GM18907 (cell line): ENCODE data around the gene TTC23.
"Not testable (repeated sequence)": the region's sequence is repeated elsewhere in the genome, so short reads cannot be mapped to it uniquely, and the experiment has no call there.

Experiments used
- ATAC-seq: cut with Tn5 transposase; IDR thresholded peaks from one replicate; pipeline ENCODE4 v1.9.1; 2021; ENCODE audit warnings: mild to moderate bottlenecking, moderate library complexity; ENCODE audit not compliant: unreplicated experiment

TTC23 gene

GRCh38 chr15:99201408-99202175, 47.8 kb downstream of the TTC23 start:
- ATAC-seq: no peak

- ATAC-seq: no peak
Measured at GRCh38 chr15:99197856-99198255, 51.5 kb downstream of the TTC23 start.

- ATAC-seq: not testable (repeated sequence)
Measured at GRCh38 chr15:99192181-99192580, 57.2 kb downstream of the TTC23 start.

GRCh38 chr15:99187936-99188335, 61.4 kb downstream of the TTC23 start:
- no peak for ATAC-seq

GRCh38 chr15:99185414-99186130, 63.8 kb downstream of the TTC23 start:
- no peak for ATAC-seq

- no peak for ATAC-seq
Measured at GRCh38 chr15:99182791-99183190, 66.6 kb downstream of the TTC23 start.

- ATAC-seq: no peak
Measured at GRCh38 chr15:99181545-99181971, 67.8 kb downstream of the TTC23 start.

- ATAC-seq: no peak
Measured at GRCh38 chr15:99180964-99181306, 68.4 kb downstream of the TTC23 start.

- ATAC-seq: no peak
Measured at GRCh38 chr15:99180086-99180963, 69.1 kb downstream of the TTC23 start.

GRCh38 chr15:99177679-99178078, 71.7 kb downstream of the TTC23 start:
- no peak for ATAC-seq

- no peak for ATAC-seq
Measured at GRCh38 chr15:99176757-99177156, 72.6 kb downstream of the TTC23 start.

GRCh38 chr15:99174567-99175395, 74.6 kb downstream of the TTC23 start:
- ATAC-seq: no peak

GRCh38 chr15:99172989-99173388, 76.4 kb downstream of the TTC23 start:
- no peak for ATAC-seq

- ATAC-seq: no peak
Measured at GRCh38 chr15:99172171-99172570, 77.2 kb downstream of the TTC23 start.

- no peak for ATAC-seq
Measured at GRCh38 chr15:99170476-99171065, 78.8 kb downstream of the TTC23 start.

GRCh38 chr15:99169769-99170311, 79.5 kb downstream of the TTC23 start:
- no peak for ATAC-seq

- no peak for ATAC-seq
Measured at GRCh38 chr15:99168601-99169580, 80.5 kb downstream of the TTC23 start.

GRCh38 chr15:99167640-99168039, 81.7 kb downstream of the TTC23 start:
- peak; percentile 68 for ATAC-seq

GRCh38 chr15:99167201-99167600, 82.2 kb downstream of the TTC23 start:
- ATAC-seq: no peak
